Body of pancreas (tissue), 4 donors: ENCODE measurements around the gene GNAO1.

Experiments
- CTCF ChIP-seq, 7 experiments: fragments of 450-650 bp in 4 of 7; fragments of 200-600 bp in 3 of 7; sonication (generic) in 3 of 7; IDR thresholded peaks; one replicate each; pipeline ENCODE4 v1.5.1; 2016 to 2019; ENCODE audit warnings: antibody characterized with exemption in 7 of 7
- POLR2A ChIP-seq, 3 donors: fragments of 450-650 bp; IDR thresholded peaks; one replicate each; pipeline ENCODE4 v1.6.1; 2016; ENCODE audit warnings: antibody characterized with exemption in 3 of 3, mild to moderate bottlenecking in 2 of 3

- no peak for TF ChIP-seq CTCF (IDR thresholded peaks at IDR 0.05)
- no peak for TF ChIP-seq POLR2A (IDR thresholded peaks at IDR 0.05)
Observed at GRCh38 chr16:56163089-56163488, 28.2 kb upstream of the GNAO1 start.
